Esophagus muscularis mucosa (tissue), 4 donors: ENCODE measurements around the gene CYP39A1. TPM values are rescaled to one million over a fixed set of nuclear protein-coding genes. Genes with fewer than 3 reads are reported as not detected.

Source experiments
- DNase-seq: peaks from one replicate; pipeline ENCODE4 v3.0.0-alpha.2; 2017; ENCODE audit errors: extremely low spot score
- H3K27ac ChIP-seq, 4 donors: fragments of 200-600 bp; sonication (generic); replicated peaks in 1 of 4; 1 replicate in 3 of 4; 2 replicates in 1 of 4; pipeline ENCODE4 v1.5.1; 2016 to 2019; ENCODE audit warnings: mild to moderate bottlenecking in 1 of 4
- H3K27me3 ChIP-seq, 4 donors: fragments of 200-600 bp; sonication (generic); one replicate each; pipeline versions ENCODE4 v1.5.1 to v1.6.0; 2016 to 2019
- H3K36me3 ChIP-seq, 4 donors: fragments of 200-600 bp; sonication (generic); one replicate each; pipeline ENCODE4 v1.5.1; 2016 to 2019
- H3K4me1 ChIP-seq, 4 donors: fragments of 200-600 bp; sonication (generic); one replicate each; pipeline ENCODE4 v1.5.1; 2016 to 2019
- H3K4me3 ChIP-seq, 4 donors: fragments of 200-600 bp; sonication (generic); 1 replicate in 2 of 4; 2 replicates in 2 of 4; pipeline ENCODE4 v1.5.1; 2016 to 2019; ENCODE audit warnings: mild to moderate bottlenecking in 4 of 4, moderate library complexity in 1 of 4
- H3K9me3 ChIP-seq, 4 donors: fragments of 200-600 bp; sonication (generic); 1 replicate in 3 of 4; 2 replicates in 1 of 4; pipeline ENCODE4 v1.5.1; 2016 to 2019
- EP300 ChIP-seq: sonication (generic); formaldehyde crosslinking; IDR thresholded peaks from one replicate; pipeline ENCODE4 v1.6.1; 2017; ENCODE audit warnings: antibody characterized with exemption
- POLR2A ChIP-seq: fragments of 450-650 bp; IDR thresholded peaks from one replicate; pipeline ENCODE4 v1.6.1; 2017; ENCODE audit warnings: antibody characterized with exemption, moderate library complexity, mild to moderate bottlenecking, low read depth
- POLR2AphosphoS5 ChIP-seq, 2 donors: sonication (generic); formaldehyde crosslinking; IDR thresholded peaks; one replicate each; pipeline ENCODE4 v1.6.1; 2017; ENCODE audit warnings: antibody characterized with exemption in 2 of 2
- WGBS: methylation state at CpG from one replicate; pipeline ENCODE4 v1.1.5; 2018; 5-methylcytosine and 5-hydroxymethylcytosine counted together
- intact Hi-C: fragments of 100-400 bp; cut with DNase I; formaldehyde crosslinking; loops from one replicate; pipeline ENCODE4 v1.15.1; 2023
- total RNA-seq, 4 donors: library from RNA; depleted of rRNA; stranded (reverse); fragments of >200 nt; gene quantifications; one replicate each; pipeline versions ENCODE4 v1.1.0 to v1.2.1, GENCODE V29; 2016
- TF ChIP-seq, protein P1 (sequence below), 3 experiments: fragments of 200-600 bp in 2 of 3; fragments of 450-650 bp in 1 of 3; sonication (generic) in 2 of 3; IDR thresholded peaks; one replicate each; pipeline ENCODE4 v1.5.1; 2017 to 2019; ENCODE audit warnings: antibody characterized with exemption in 3 of 3, mild to moderate bottlenecking in 2 of 3, moderate library complexity in 1 of 3

Gene CYP39A1
- total RNA-seq, 4 donors from 2014 or later = 7.0 to 10.4 (median 7.8) TPM

- intact Hi-C loops = no loop called here
- Histone ChIP-seq H3K9me3 (no peaks in the 10 kb centered on the region), H3K36me3 (no peaks in the 10 kb centered on the region), H3K27me3 (no peaks in the 10 kb centered on the region), H3K4me3 (no peak overlapping the region), H3K27ac (peak overlapping the region in 2 of 4 donors; percentile 5 to 6), H3K4me1 (peaks cover 0 to 41% (median 14%) of the 10 kb centered on the region in 4 donors)
- DNase-seq = no peak
- TF ChIP-seq POLR2AphosphoS5 (IDR thresholded peaks at IDR 0.05) (no peak), EP300 (no peak), POLR2A (no peak)
- TF ChIP-seq, protein P1, sequence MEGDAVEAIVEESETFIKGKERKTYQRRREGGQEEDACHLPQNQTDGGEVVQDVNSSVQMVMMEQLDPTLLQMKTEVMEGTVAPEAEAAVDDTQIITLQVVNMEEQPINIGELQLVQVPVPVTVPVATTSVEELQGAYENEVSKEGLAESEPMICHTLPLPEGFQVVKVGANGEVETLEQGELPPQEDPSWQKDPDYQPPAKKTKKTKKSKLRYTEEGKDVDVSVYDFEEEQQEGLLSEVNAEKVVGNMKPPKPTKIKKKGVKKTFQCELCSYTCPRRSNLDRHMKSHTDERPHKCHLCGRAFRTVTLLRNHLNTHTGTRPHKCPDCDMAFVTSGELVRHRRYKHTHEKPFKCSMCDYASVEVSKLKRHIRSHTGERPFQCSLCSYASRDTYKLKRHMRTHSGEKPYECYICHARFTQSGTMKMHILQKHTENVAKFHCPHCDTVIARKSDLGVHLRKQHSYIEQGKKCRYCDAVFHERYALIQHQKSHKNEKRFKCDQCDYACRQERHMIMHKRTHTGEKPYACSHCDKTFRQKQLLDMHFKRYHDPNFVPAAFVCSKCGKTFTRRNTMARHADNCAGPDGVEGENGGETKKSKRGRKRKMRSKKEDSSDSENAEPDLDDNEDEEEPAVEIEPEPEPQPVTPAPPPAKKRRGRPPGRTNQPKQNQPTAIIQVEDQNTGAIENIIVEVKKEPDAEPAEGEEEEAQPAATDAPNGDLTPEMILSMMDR (IDR thresholded peaks at IDR 0.05) = no peak
Measured at GRCh38 chr6:46504242-46504641, 148.4 kb downstream of the CYP39A1 start.

- Histone ChIP-seq H3K36me3 (no peaks in the 10 kb centered on the region), H3K4me3 (no peak overlapping the region), H3K27me3 (no peaks in the 10 kb centered on the region), H3K4me1 (peaks cover 0 to 36% (median 14%) of the 10 kb centered on the region in 4 donors), H3K9me3 (no peaks in the 10 kb centered on the region), H3K27ac (peak overlapping the region; percentile 21 to 69 (median 66))
- intact Hi-C loops = no loop called here
- WGBS = 64% methylated on average over 2 of the region's 2 CpGs
- DNase-seq = no peak
- TF ChIP-seq, protein P1 (IDR thresholded peaks at IDR 0.05) = no peak
- no peak for TF ChIP-seq POLR2AphosphoS5 (IDR thresholded peaks at IDR 0.05)
Measured at GRCh38 chr6:46502486-46503119, 150.0 kb downstream of the CYP39A1 start.

DNA sequence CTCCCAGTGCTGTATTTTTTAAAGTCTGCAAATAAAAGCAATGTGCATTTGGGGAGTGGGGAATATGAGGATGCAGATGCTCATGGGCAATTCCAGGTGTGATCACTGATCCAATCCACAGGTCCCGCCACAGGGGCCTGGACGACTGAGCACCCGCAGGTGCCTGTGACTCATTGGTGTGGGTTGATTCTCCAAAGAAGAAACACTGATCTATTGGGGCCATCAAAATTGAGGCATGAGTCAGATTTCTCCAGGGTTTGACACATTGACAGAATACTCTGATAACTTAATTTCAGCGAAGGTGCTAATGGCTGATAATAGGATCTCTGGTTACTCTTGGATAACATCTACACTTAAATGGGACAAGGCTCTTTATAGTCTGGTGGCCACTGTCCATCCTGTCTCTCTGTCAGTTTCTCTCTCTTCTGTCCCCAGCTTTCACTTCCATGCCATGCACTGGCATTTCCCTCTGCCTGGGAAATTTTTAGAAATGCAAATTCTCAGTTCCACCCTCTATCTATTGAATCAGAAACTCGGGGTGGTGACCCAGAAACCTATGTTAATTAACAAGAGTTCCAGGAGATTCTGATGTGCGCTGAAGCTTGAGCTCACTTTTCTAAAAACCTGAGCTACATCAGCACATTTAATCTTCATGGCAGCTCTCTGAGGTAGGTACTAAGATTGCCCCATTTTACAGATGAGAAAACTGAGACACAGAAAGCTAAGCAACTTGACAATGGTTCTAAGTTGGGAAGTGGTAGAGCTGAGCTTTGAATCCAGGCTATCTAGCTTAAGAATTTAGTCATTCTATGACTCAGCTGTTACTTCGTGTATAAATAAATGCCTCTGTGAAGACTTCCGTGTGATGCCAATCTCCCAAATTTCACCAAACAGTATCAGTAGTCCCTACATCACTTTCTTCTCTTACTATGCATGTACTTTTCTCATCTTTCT, 151.2 kb downstream of the CYP39A1 start:
- intact Hi-C loops = no loop called here
- Histone ChIP-seq H3K27me3 (no peaks in the 10 kb centered on the region), H3K4me3 (no peak overlapping the region), H3K9me3 (no peaks in the 10 kb centered on the region), H3K27ac (peak overlapping the region in 3 of 4 donors; percentile 64 to 69 (median 69)), H3K36me3 (no peaks in the 10 kb centered on the region), H3K4me1 (peaks cover 0 to 31% (median 11%) of the 10 kb centered on the region in 4 donors)
- TF ChIP-seq POLR2A (no peak), EP300 (no peak), POLR2AphosphoS5 (IDR thresholded peaks at IDR 0.05) (no peak)
- TF ChIP-seq, protein P1 (IDR thresholded peaks at IDR 0.05) = no peak
- 82% methylated on average over 8 of the region's 8 CpGs for WGBS
- no peak for DNase-seq

GRCh38 chr6:46500382-46500781, 152.2 kb downstream of the CYP39A1 start:
- Histone ChIP-seq H3K9me3 (no peaks in the 10 kb centered on the region), H3K27ac (no peak overlapping the region), H3K4me1 (peaks cover 0 to 21% (median 11%) of the 10 kb centered on the region in 4 donors), H3K36me3 (no peaks in the 10 kb centered on the region), H3K27me3 (no peaks in the 10 kb centered on the region), H3K4me3 (no peak overlapping the region)
- no peak for DNase-seq
- TF ChIP-seq POLR2AphosphoS5 (IDR thresholded peaks at IDR 0.05) (no peak), EP300 (no peak), POLR2A (no peak)
- TF ChIP-seq, protein P1 (IDR thresholded peaks at IDR 0.05) = no peak
- intact Hi-C loops = no loop called here

Other genes with a start within 250 kb of the CYP39A1 start
- gene RCAN2, start 161.4 kb downstream of the CYP39A1 start, total RNA-seq = 10 to 100 TPM; 28.7 to 79.1 (median 36.3) TPM
- gene SLC25A27, start 157 bp upstream of the CYP39A1 start, total RNA-seq = 10 to 100 TPM; 13.3 to 26.2 (median 21.3) TPM
- 1 to 10 TPM in 2 of 4 donors, under 1 TPM in 2; 0.13 to 2.1 (median 0.74) TPM for gene TDRD6, start 35.1 kb upstream of the CYP39A1 start, total RNA-seq
- under 1 TPM in 2 of 4 donors, not detected in 2; 0.26 to 0.29 TPM for gene PLA2G7, start 82.6 kb upstream of the CYP39A1 start, total RNA-seq
- gene ANKRD66, start 94.1 kb upstream of the CYP39A1 start, total RNA-seq = not detected
- gene MEP1A, start 140.6 kb upstream of the CYP39A1 start, total RNA-seq = under 1 TPM in 1 of 4 donors, not detected in 3; 0.17 TPM